Urothelium cell line (cell line): ENCODE data around the gene PDCL3.

Experiments
- DNase-seq: peaks from one replicate; pipeline ENCODE4 v3.0.0; 2011; ENCODE audit warnings: low spot score, mixed read lengths
- FAIRE-seq: peaks from 2 replicates; lab custom pipeline; 2011; peaks lifted over from hg19 to GRCh38; lab: Jason Lieb, UNC

Gene PDCL3

DNA sequence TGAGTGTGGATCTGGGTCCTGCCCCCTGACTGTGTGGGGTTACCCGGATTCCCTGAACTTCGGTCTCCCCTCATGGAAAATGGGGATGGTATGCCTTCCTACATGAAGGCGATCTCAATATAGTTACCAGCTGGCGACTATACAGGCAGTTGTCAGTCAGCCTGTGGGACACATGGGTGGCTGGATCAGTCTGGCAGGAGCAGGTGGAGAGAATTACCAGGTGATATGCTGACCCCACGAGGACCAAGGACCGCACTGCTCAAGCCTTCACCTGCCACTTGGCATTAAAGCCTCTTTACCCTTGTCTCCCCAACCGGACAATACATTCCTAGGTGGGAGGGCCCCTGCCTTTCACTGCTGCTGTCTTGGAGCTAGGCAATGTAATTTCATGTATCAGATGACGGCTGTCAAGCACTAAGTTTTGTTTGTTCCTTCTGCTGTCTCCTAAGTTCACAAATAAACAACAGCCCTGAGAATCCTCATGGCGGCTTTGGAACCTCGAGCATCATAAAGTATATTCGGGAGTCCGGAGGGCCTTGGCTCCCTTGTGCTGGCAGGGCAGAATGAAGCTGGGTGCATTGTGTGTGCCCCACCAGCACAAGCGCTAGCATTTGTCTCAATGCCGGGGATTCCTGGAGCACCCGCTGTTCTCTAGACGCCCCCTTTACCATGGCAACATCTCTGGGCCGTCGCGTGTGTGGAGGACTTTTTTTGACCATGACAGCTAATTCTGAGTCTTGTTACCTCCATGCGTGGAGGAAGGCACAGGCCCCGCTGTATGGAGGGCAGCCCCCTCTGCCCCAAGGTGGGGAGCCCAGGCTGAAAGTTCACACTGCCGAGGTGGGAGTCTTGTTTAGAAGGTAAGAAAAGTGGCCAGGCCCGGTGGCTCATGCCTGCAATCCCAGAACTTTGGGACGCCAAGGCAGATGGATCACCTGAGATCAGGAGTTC, 48.6 kb downstream of the PDCL3 start:
- no peak for FAIRE-seq
- no peak for DNase-seq

DNA sequence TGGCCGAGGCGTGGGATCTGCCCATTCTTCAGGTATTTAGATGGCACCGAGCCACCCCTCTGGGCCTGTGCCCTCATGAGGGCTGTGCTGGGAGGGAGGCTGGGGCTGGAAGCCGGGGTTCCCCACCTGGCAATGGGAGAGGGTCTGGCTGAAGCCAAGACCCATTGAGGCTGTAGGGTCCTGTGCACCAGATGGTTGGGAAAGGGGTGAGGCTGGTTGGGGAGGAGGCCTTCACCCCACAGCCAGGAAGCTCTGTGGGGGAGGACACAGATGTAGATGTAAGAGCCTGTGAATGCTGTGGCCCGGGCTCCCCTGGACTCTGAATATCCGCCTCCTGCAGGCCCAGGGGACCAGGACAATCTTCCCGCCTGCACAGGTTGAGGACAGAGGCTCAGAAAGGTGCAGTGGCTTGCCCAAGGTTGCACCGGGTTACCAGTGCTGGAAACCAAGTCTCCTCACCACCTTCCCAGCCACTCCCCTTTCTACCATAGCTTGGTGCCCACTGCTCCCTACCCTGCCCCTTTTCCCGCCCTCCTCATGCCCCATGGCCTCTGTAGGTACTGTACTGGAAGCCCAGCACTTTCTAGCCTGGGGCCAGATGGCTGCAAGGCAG, 49.7 kb downstream of the PDCL3 start:
- FAIRE-seq (no peak), DNase-seq (no peak)

DNA sequence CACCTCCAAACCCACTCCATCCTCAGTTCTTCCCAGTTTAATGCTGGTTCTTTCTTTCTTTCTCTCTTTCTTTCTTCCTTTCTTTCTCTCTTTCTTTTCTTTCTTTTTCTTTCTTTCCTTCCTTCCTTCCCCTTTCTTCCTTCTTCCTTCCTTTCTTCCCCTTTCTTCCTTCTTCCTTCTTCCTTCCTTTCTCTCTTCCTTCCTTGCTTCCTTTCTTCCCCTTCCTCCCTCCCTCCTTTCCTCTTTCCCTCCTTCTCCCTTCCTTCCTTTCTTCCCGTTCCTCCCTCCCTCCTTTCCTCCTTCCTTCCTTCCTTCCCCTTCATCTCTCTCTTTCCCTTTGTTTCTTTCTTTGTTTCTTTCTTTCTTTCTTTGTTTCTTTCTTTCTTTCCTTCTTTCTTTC, 50.9 kb downstream of the PDCL3 start:
- no peak for FAIRE-seq
- DNase-seq: no peak

DNA sequence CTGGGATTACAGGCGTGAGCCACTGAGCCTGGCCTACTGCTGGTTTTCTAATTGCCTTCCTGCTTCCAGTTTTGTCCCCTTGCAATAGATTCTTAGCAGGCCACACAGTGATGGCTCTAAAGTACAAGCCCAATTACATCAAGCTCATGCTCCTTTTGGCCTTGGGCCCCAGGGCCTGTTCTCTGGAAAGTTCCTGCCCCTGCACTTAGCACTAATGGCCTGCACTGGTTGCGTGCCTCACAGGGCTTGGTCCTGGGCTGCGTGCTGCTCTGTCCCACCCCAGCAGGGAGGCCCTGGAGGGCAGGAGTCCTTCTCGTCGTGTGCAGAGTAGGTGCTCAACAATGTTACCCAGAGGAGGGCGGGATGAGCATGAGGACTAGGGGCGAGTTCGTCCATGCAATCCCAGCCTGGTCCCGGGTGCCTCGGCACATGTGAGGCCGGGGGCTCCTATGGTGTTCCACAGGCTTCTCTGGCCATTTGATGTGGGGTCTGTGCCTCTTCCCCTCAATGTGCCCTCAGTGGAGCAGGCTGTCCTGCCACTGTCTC, 51.7 kb downstream of the PDCL3 start:
- peak; percentile 85 for FAIRE-seq
- DNase-seq: no peak

DNA sequence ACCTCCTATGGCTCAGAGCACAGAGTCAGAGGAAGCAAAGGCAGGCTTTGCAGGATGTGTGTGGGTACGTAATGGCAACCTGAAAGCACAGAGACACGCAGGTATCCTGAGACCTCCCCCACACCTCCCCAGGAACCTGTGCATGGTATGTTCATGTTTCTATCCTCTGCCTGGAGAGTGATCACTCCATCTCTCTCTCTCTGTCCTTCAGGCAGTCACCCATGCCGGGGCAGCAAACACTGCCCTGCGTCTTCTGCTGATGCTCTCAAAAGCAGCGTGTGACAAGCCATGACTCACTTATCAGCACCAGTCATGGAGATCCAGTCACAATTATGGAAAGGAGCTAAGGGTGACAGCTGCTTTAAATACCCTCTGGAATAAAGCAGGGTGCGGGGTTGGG, 52.7 kb downstream of the PDCL3 start:
- FAIRE-seq (peak; percentile 9), DNase-seq (no peak)

DNA sequence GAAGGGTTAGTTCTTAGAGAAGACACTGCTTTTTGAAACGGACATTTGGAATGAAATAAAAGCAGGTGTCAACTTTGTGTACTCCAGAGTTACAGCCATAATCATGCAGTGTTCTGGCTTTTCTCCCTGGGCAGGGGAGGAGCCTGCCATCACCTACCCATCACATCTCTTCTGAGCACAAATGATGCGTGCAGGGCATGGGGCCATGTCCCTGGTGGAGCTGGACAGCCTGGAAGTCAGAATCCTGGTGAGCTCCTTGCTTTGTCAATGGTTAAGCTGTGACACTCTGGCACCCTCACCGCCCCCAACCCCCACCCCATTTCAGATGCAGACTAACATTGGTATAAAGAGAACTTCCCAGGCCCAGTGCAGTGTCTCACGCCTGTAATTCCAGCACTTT, 53.1 kb downstream of the PDCL3 start:
- no peak for FAIRE-seq
- DNase-seq: no peak

DNA sequence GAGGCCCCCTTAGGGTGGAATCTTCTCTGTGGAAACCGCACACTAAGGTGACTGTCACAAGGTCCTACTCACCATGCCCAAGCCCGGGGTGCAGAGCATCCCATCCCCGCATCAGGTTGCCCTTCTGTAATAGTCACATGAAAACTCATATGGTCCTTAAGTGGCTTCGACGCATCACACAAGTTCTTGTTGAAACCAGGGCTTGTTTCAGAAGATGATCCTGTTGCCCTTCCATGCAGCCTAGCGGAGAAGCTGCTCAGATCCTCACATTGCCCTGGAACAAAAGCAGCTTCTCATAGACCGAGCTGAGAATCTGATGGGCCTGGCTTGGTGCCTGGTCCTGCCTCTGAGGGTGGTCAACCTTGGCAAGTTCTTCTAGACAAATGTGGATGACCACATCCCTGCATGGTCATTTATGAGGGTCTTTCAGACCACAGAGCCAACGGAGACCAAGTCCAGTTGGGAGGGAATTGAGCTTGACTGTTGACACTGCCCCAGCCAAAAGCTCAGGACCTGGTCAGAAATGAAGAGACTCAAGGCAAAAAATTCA, 54.1 kb downstream of the PDCL3 start:
- no peak for DNase-seq
- no peak for FAIRE-seq

DNA sequence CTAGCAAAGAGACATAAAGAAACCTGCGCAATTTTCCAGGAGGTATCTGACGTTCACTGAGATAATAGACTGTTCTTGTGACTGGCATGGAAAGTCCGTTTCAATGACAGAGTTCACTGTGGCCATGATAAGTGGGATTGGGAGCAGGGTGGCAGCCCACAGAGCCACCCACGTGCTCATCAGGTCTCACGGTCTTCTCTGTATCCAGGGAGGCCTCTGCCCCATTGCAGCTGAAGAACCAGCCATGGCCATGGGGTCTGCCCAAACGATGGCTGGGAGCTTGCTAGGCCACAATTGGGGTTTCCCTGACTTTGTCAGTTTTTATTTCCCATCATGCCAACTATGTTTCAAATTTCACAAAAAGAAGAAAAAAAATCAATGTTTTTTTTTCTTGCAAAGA, 57.2 kb downstream of the PDCL3 start:
- DNase-seq: no peak
- no peak for FAIRE-seq

DNA sequence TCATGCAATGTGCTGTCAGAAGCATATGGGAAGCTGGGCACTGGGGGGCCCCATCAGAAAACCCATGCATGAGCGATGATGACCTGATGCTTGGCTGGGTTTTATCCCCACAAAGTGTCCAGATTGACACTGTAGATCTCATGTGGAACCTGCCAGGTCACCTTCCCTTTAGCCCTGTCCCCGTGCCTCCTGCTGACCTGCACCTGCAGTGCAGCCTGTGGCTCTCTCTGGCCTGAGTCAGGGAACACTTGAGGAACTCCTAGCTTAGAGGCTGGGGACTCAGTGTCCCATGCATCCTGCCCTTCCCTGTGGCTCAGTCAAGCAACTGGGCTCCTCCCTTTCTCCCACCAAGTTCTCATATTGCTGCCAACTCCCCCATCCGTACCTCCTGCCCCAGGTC, 57.7 kb downstream of the PDCL3 start:
- DNase-seq: no peak
- no peak for FAIRE-seq

DNA sequence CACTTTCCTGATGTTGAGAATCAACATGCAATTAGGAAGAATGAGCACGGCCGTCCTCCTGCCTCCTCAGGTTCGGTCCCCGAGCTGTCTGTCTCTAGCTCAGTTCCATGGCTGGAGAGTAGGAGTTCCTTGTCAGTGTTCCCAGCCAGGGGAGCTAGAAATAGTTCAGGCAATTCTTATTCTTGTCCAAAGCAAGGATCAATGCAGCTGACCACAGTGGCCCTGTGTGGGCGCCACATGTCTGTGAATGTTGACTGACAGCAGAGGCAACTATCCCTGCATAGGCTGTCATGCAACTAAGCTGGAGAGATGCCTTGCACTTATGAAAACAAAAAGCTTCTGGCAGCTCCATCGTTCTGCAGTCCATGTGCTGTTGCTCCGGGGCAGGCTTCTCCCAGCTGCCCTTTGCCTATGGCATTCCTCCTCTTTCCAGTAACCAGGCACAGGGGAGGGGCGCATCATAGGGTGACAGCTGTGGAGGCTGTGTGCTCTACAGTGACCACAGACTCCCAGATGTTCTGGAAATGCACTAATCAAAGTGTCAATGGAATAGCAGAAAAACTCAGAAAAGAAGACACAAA, 58.7 kb downstream of the PDCL3 start:
- FAIRE-seq: no peak

DNA sequence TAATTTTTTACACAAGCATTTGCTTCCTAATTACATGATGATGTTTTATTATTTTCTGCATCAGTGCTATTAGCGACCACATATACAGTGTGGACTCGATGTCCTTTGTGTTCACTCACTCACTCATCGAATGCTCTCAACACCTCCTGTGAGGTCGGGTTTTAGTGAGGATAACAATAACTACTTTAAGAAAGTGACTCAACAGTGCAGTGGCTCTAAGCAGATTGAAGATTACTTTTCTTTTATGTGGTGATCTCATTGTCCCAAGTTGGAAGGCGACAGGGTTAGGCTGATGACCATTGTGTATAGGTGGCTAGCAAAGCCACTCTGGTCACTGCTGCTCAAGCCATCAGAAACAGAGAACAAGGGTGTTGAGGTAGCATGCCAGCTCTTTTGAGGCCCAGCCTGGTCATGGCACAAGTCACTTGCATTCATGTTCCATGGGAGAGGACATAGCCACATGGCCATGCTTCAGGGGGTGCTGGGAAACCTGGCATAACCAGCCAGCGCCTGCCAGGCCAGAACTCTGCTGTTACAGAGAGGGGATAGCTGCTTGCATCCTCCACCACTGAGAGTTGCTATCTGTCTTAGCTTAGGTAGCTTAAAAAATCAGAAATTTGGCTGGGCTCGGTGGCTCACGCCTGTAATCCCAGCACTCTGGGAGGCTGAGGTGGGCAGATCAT, 60.4 kb downstream of the PDCL3 start:
- no peak for DNase-seq
- FAIRE-seq: peak; percentile 27

More for the DNA sequence above, 58.7 kb downstream of the PDCL3 start:
- no peak for DNase-seq

DNA sequence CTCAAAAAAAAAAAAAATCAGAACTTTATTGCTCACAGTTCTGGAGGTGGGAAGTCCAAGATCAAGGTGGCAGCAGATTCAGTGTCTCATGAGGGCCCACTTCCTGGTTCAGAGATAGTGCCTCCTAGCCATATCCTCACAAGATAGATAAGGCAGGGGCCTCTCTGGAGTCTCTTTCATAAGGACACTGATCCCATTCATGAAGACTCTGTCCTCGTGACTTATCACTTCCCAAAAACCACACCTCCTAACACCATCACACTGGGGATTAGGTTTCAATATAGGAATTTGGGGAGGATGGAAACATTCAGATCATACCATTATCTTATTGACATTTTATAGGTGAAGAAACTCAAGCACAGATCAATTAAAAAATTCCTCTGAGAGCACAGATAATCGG, 61.1 kb downstream of the PDCL3 start:
- no peak for DNase-seq
- FAIRE-seq: no peak

DNA sequence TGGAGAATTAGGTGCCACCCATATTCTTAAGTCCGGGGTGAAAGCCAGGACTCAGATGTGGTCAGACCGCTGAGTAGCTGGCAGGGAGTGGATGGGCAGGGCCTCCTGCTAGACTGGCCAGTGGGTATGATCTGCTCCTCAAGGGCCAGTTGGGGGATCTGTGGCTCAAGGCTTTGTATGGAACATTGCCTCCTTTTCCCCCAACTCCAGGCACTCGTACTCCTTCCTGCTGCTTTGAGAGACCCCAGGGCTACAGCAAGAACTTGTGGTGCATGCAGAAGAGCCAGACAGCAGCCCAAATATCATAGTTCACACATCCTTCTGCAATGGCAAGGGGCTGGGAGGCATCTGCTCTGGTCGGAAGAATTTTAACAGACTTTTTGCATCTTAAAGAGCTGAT, 61.7 kb downstream of the PDCL3 start:
- no peak for DNase-seq
- FAIRE-seq: no peak

DNA sequence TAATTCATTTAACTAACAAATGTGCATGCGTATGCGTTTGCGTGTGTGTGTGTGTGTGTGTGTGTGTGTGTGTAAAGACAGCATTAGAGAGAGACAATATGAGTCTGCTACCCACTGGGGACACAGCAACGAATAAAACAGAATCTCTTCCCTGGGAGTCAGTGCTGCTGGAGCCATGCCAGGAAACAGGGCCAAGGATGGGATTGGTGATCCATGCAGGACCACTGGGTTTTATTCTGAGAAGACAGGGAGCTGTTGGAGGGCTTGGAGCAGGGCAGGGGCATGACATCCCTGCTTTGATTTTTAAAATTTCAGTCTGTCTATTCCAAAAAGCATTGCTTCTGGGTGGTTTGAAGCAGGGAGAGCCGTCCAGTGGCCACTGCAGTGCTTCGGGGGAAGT, 62.9 kb downstream of the PDCL3 start:
- DNase-seq (no peak), FAIRE-seq (no peak)
